ENCODE results near the gene LAMC1. TPM values are rescaled to one million over a fixed set of nuclear protein-coding genes. Genes with fewer than 3 reads are reported as not detected.

The LAMC1 gene
- total RNA-seq, 1 donor from 2014 or later = 164 TPM

DNA sequence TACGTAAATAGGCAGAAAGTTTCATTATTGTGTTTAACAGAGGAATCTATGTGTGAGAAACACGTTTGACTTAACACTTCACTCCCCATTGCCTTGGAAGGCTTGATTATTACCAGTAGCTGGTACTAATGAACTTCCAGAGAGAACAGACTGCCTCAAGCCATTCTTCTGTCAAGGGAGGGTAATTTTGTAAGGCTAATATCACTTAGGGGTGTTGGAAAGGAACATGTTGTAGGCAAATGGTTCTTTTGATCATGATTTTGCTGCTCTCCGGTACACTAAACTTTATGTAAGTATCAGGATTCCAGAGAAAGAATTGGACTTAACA, 1.8 kb downstream of the LAMC1 start:
- DNase-seq (ENCODE audit: low spot score in 2 of 2, unreplicated experiment in 2 of 2) = no peak
- H3K27ac Mint-ChIP-seq = peak overlapping the region; percentile 96
- H3K4me3 Mint-ChIP-seq = peak overlapping the region; percentile 87
- H3K27me3 Mint-ChIP-seq (ENCODE audit: low read depth) = no peaks in the 10 kb centered on the region
- no peaks in the 10 kb centered on the region for H3K36me3 Mint-ChIP-seq
- peaks cover 69% of the 10 kb centered on the region for H3K4me1 Mint-ChIP-seq
- H3K9me3 Mint-ChIP-seq = no peaks in the 10 kb centered on the region
- TF ChIP-seq, protein P1, sequence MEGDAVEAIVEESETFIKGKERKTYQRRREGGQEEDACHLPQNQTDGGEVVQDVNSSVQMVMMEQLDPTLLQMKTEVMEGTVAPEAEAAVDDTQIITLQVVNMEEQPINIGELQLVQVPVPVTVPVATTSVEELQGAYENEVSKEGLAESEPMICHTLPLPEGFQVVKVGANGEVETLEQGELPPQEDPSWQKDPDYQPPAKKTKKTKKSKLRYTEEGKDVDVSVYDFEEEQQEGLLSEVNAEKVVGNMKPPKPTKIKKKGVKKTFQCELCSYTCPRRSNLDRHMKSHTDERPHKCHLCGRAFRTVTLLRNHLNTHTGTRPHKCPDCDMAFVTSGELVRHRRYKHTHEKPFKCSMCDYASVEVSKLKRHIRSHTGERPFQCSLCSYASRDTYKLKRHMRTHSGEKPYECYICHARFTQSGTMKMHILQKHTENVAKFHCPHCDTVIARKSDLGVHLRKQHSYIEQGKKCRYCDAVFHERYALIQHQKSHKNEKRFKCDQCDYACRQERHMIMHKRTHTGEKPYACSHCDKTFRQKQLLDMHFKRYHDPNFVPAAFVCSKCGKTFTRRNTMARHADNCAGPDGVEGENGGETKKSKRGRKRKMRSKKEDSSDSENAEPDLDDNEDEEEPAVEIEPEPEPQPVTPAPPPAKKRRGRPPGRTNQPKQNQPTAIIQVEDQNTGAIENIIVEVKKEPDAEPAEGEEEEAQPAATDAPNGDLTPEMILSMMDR (IDR thresholded peaks at IDR 0.05; ENCODE audit: unreplicated experiment) = no peak

- no peak for DNase-seq (ENCODE audit: low spot score in 2 of 2, unreplicated experiment in 2 of 2)
- no peaks in the 10 kb centered on the region for H3K27me3 Mint-ChIP-seq (ENCODE audit: low read depth)
- TF ChIP-seq, protein P1 (IDR thresholded peaks at IDR 0.05; ENCODE audit: unreplicated experiment) = no peak
- no peaks in the 10 kb centered on the region for H3K9me3 Mint-ChIP-seq
- peaks cover 74% of the 10 kb centered on the region for H3K4me1 Mint-ChIP-seq
- H3K36me3 Mint-ChIP-seq = no peaks in the 10 kb centered on the region
- peak overlapping the region; percentile 44 for H3K27ac Mint-ChIP-seq
- peak overlapping the region; percentile 87 for H3K4me3 Mint-ChIP-seq
These were observed 2.9 kb downstream of the LAMC1 start for GRCh38 chr1:183025782-183026774.

- Mint-ChIP-seq H3K4me1 (peaks cover 74% of the 10 kb centered on the region), H3K36me3 (no peaks in the 10 kb centered on the region), H3K27me3 (ENCODE audit: low read depth) (no peaks in the 10 kb centered on the region), H3K27ac (peak overlapping the region; percentile 76), H3K4me3 (no peak overlapping the region), H3K9me3 (no peaks in the 10 kb centered on the region)
- TF ChIP-seq, protein P1 (IDR thresholded peaks at IDR 0.05; ENCODE audit: unreplicated experiment) = no peak
- DNase-seq (ENCODE audit: low spot score in 2 of 2, unreplicated experiment in 2 of 2) = no peak
These were observed 3.8 kb downstream of the LAMC1 start for GRCh38 chr1:183027031-183027430.

GRCh38 chr1:183027791-183028190, 4.6 kb downstream of the LAMC1 start:
- Mint-ChIP-seq H3K4me3 (no peak overlapping the region), H3K27ac (peak overlapping the region; percentile 87), H3K36me3 (no peaks in the 10 kb centered on the region), H3K27me3 (ENCODE audit: low read depth) (no peaks in the 10 kb centered on the region), H3K9me3 (no peaks in the 10 kb centered on the region), H3K4me1 (peaks cover 75% of the 10 kb centered on the region)
- TF ChIP-seq, protein P1 (IDR thresholded peaks at IDR 0.05; ENCODE audit: unreplicated experiment) = no peak
- no peak for DNase-seq (ENCODE audit: low spot score in 2 of 2, unreplicated experiment in 2 of 2)

DNA sequence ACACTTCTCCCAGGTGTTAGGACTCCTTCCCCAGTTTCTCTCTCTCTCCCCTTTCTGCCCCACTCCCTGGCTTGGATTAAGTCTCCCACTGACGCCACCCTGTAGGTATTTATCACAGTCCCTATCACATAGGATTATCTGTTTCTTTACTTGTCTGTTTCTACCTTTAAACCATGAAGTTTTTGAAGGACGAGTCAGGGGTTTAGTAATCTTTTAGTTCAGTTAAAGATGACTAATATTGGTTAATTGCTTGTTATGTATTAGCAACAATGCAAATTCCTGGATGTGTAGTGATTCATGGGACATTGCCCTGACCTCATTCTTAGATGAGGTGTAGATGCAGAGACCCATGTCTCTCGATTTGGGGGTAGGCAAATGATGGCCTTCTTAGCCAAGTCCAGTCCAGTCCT, 6.4 kb downstream of the LAMC1 start:
- Mint-ChIP-seq H3K9me3 (no peaks in the 10 kb centered on the region), H3K36me3 (peaks cover 2% of the 10 kb centered on the region), H3K27ac (peak overlapping the region; percentile 57), H3K27me3 (ENCODE audit: low read depth) (no peaks in the 10 kb centered on the region), H3K4me3 (no peak overlapping the region), H3K4me1 (peaks cover 70% of the 10 kb centered on the region)
- DNase-seq (ENCODE audit: low spot score in 2 of 2, unreplicated experiment in 2 of 2) = no peak
- TF ChIP-seq, protein P1 (IDR thresholded peaks at IDR 0.05; ENCODE audit: unreplicated experiment) = no peak
